Hepatocyte (in vitro differentiated cells): ENCODE results near the gene KAT2A. TPM values are rescaled to one million over a fixed set of nuclear protein-coding genes. Genes with fewer than 3 reads are reported as not detected.

Source experiments
- DNase-seq: peaks from one replicate; pipeline ENCODE4 v3.0.0-alpha.2; 2016; ENCODE audit warnings: low spot score
- H2AFZ ChIP-seq: fragments of 200-600 bp; sonication (generic); 2 replicates; pipeline ENCODE4 v1.6.0; 2016; ENCODE audit warnings: antibody characterized with exemption, mild to moderate bottlenecking
- H3K27ac ChIP-seq: fragments of 200-600 bp; sonication (generic); 2 replicates; pipeline ENCODE4 v1.5.1; 2016; ENCODE audit warnings: mild to moderate bottlenecking
- H3K27me3 ChIP-seq: fragments of 200-600 bp; sonication (generic); 2 replicates; pipeline ENCODE4 v1.6.1; 2016
- H3K36me3 ChIP-seq: fragments of 200-600 bp; sonication (generic); replicated peaks from 2 replicates; pipeline ENCODE4 v1.5.1; 2016; ENCODE audit warnings: low read depth; ENCODE audit not compliant: insufficient read depth
- H3K4me1 ChIP-seq: fragments of 200-600 bp; sonication (generic); 2 replicates; pipeline ENCODE4 v1.5.1; 2016; ENCODE audit warnings: mild to moderate bottlenecking, moderate library complexity; ENCODE audit not compliant: insufficient read depth
- H3K4me2 ChIP-seq: fragments of 200-600 bp; sonication (generic); 2 replicates; pipeline ENCODE4 v1.6.0; 2016
- H3K4me3 ChIP-seq: fragments of 200-600 bp; sonication (generic); 2 replicates; pipeline ENCODE4 v1.5.1; 2016; ENCODE audit warnings: mild to moderate bottlenecking
- H3K79me2 ChIP-seq: fragments of 200-600 bp; sonication (generic); 2 replicates; pipeline ENCODE4 v1.6.0; 2017; ENCODE audit warnings: mild to moderate bottlenecking
- H3K9me2 ChIP-seq: fragments of 200-600 bp; sonication (generic); replicated peaks from 2 replicates; pipeline ENCODE4 v1.6.0; 2017; ENCODE audit warnings: mild to moderate bottlenecking; ENCODE audit not compliant: insufficient read depth
- H3K9me3 ChIP-seq: fragments of 200-600 bp; sonication (generic); 2 replicates; pipeline ENCODE4 v1.5.1; 2016; ENCODE audit warnings: low read depth, mild to moderate bottlenecking
- H4K20me1 ChIP-seq: fragments of 200-600 bp; sonication (generic); 2 replicates; pipeline ENCODE4 v1.6.0; 2016; ENCODE audit warnings: mild to moderate bottlenecking; ENCODE audit not compliant: insufficient read depth, poor library complexity, severe bottlenecking
- EZH2 ChIP-seq: fragments of 200-600 bp; sonication (generic); IDR thresholded peaks from 2 replicates; pipeline ENCODE4 v1.6.1; 2016; ENCODE audit warnings: antibody characterized with exemption, mild to moderate bottlenecking, borderline replicate concordance
- EZH2phosphoT487 ChIP-seq: fragments of 200-600 bp; sonication (generic); IDR thresholded peaks from one replicate; pipeline ENCODE4 v1.6.1; 2018; ENCODE audit warnings: antibody characterized with exemption, mild to moderate bottlenecking, low read depth, moderate library complexity; ENCODE audit not compliant: unreplicated experiment, severe bottlenecking
- whole genome bisulfite sequencing: methylation state at CpG from one replicate; pipeline ENCODE4 v1.1.6; 2016; ENCODE audit warnings: low lambda C conversion rate; ENCODE audit errors: missing lambda C conversion rate; 5-methylcytosine and 5-hydroxymethylcytosine counted together
- polyA plus RNA-seq: library from polyadenylated mRNA; unstranded; fragments of >200 nt; fragmentation: Nextera tagmentation; extraction: Ambion mirVana; gene quantifications from 2 replicates; pipeline ENCODE4 v1.2.1, GENCODE V29; 2016
- total RNA-seq: library from RNA; depleted of rRNA; stranded (reverse); fragments of >200 nt; gene quantifications from 2 replicates; pipeline ENCODE4 v1.2.3, GENCODE V29; 2014
- TF ChIP-seq, protein P1 (sequence below): fragments of 200-600 bp; sonication (generic); IDR thresholded peaks from 2 replicates; pipeline ENCODE4 v1.5.1; 2016; ENCODE audit warnings: antibody characterized with exemption, mild to moderate bottlenecking; ENCODE audit not compliant: poor library complexity

KAT2A gene
- total and polyA plus RNA-seq, 2 experiments from 2014 or later, result 21.7 to 46.7 TPM

- no peaks in the 10 kb centered on the region for H3K9me3 ChIP-seq
- H3K4me3 ChIP-seq, result no peak overlapping the region
- no peak overlapping the region for H2AFZ ChIP-seq
- no peaks in the 10 kb centered on the region for H3K9me2 ChIP-seq
- 95% methylated on average over 6 of the region's 6 CpGs for WGBS
- TF ChIP-seq EZH2 (no peak), EZH2phosphoT487 (no peak)
- TF ChIP-seq, protein P1, sequence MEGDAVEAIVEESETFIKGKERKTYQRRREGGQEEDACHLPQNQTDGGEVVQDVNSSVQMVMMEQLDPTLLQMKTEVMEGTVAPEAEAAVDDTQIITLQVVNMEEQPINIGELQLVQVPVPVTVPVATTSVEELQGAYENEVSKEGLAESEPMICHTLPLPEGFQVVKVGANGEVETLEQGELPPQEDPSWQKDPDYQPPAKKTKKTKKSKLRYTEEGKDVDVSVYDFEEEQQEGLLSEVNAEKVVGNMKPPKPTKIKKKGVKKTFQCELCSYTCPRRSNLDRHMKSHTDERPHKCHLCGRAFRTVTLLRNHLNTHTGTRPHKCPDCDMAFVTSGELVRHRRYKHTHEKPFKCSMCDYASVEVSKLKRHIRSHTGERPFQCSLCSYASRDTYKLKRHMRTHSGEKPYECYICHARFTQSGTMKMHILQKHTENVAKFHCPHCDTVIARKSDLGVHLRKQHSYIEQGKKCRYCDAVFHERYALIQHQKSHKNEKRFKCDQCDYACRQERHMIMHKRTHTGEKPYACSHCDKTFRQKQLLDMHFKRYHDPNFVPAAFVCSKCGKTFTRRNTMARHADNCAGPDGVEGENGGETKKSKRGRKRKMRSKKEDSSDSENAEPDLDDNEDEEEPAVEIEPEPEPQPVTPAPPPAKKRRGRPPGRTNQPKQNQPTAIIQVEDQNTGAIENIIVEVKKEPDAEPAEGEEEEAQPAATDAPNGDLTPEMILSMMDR, result no peak
- no peak overlapping the region for H3K27ac ChIP-seq
- peaks cover 24% of the 10 kb centered on the region for H3K79me2 ChIP-seq
- no peaks in the 10 kb centered on the region for H3K36me3 ChIP-seq
- H3K4me2 ChIP-seq, result no peak overlapping the region
- DNase-seq, result no peak
- peaks cover 11% of the 10 kb centered on the region for H4K20me1 ChIP-seq
- no peaks in the 10 kb centered on the region for H3K27me3 ChIP-seq
- no peaks in the 10 kb centered on the region for H3K4me1 ChIP-seq
These were observed 6.2 kb upstream of the KAT2A start for GRCh38 chr17:42127414-42127813.

DNA sequence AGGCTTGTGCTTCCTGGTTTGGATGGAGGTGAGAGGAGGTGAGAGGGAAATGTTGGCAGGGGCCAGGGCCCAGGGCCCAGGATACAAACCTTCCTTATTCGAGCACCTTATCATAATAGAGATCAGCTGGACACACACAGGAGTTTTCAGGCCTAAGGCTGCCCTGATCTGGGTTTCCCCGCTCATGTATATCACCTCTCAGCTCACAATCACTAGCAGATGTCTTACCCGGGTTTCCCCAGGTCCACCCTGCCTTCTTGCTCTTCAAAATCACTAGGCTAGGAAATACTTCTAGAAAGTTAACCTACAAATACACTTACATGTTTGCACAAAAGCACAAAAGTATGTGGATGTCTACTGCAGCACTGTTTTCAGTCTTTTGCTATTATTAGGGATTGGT, 5.7 kb upstream of the KAT2A start:
- TF ChIP-seq, protein P1, result no peak
- TF ChIP-seq EZH2phosphoT487, result no peak
- no peak for TF ChIP-seq EZH2
- Histone ChIP-seq H3K4me3 (no peak overlapping the region), H3K4me1 (no peaks in the 10 kb centered on the region), H3K36me3 (no peaks in the 10 kb centered on the region), H3K4me2 (no peak overlapping the region), H3K9me3 (no peaks in the 10 kb centered on the region), H3K79me2 (peaks cover 18% of the 10 kb centered on the region), H4K20me1 (peaks cover 6% of the 10 kb centered on the region), H3K27me3 (no peaks in the 10 kb centered on the region), H2AFZ (no peak overlapping the region), H3K27ac (no peak overlapping the region), H3K9me2 (no peaks in the 10 kb centered on the region)
- 83% methylated on average over 3 of the region's 3 CpGs for WGBS
- DNase-seq, result no peak

GRCh38 chr17:42125565-42125964, 4.4 kb upstream of the KAT2A start:
- Histone ChIP-seq H3K4me1 (peaks cover 5% of the 10 kb centered on the region), H3K9me2 (no peaks in the 10 kb centered on the region), H3K4me3 (no peak overlapping the region), H3K27me3 (no peaks in the 10 kb centered on the region), H3K36me3 (no peaks in the 10 kb centered on the region), H3K4me2 (no peak overlapping the region), H3K9me3 (no peaks in the 10 kb centered on the region), H4K20me1 (no peaks in the 10 kb centered on the region), H3K79me2 (peaks cover 6% of the 10 kb centered on the region), H2AFZ (no peak overlapping the region), H3K27ac (no peak overlapping the region)
- no peak for DNase-seq
- 97% methylated on average over 12 of the region's 12 CpGs for WGBS
- TF ChIP-seq, protein P1, result no peak
- no peak for TF ChIP-seq EZH2
- TF ChIP-seq EZH2phosphoT487, result no peak

- no peak overlapping the region for H3K4me2 ChIP-seq
- H3K79me2 ChIP-seq, result no peaks in the 10 kb centered on the region
- TF ChIP-seq, protein P1, result no peak
- TF ChIP-seq EZH2phosphoT487 (no peak), EZH2 (no peak)
- H3K9me3 ChIP-seq, result no peaks in the 10 kb centered on the region
- no peak overlapping the region for H2AFZ ChIP-seq
- peaks cover 7% of the 10 kb centered on the region for H3K4me1 ChIP-seq
- no peak for DNase-seq
- no peaks in the 10 kb centered on the region for H3K36me3 ChIP-seq
- H3K4me3 ChIP-seq, result no peak overlapping the region
- no peaks in the 10 kb centered on the region for H3K9me2 ChIP-seq
- no peaks in the 10 kb centered on the region for H3K27me3 ChIP-seq
- H4K20me1 ChIP-seq, result no peaks in the 10 kb centered on the region
- no peak overlapping the region for H3K27ac ChIP-seq
- 95% methylated on average over 3 of the region's 3 CpGs for WGBS
These were observed 3.1 kb upstream of the KAT2A start for GRCh38 chr17:42124256-42124655.
